ENCODE results near the gene SRGAP3.
"Not testable (repeated sequence)": the region's sequence is repeated elsewhere in the genome, so short reads cannot be mapped to it uniquely, and the experiment has no call there.

SRGAP3 gene
- total RNA-seq = 0.43 to 1.9 reads per million in 2 experiments

DNA sequence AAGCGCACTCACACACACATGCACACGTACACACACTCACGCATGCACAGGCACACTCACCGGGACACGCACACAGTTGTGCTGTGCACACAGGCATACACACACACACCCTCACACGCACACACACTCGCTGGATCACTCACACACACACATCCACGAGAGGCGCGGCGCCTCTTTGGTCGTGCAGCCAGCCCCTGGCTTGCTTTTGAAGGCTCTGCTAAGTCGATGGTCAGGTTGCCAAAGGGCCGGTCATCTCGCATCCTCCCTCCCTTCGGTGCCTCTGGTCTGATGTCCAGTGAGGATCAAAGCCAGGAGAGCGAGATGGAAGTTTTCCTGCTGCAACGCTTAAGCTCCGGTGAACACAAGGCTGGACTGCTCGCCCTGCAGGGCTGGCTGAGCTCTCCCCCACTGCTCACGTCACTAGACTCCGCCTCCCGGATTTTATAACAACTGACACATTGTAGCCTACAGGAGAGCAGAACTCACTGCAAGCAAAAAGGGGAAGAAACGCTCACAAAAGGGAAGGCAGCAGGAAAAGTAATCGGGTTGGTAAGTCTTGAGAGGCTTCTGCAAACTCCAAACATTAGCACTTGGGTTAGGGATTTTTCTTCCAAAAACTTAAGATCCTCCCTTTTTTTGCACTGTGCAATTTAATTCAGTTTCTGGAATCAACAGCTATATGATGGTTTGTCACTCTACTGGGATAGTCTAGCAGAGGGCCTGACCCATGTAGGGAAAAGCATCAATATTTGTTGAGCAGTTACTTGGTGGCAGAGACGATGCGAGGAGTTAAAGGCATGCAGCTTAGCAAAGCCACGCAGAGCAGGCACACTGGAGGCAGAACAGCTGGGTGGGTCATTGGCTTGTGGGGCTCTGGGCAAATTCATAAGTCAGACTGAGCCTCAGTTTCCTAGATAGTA is at the start of gene SRGAP3:
TSS of gene SRGAP3 (minus strand) at position 374 of the 920 bp plus-strand sequence. CDS start 695 bp downstream, outside the sequence.
- peak; percentile 66 for DNase-seq (ENCODE audit: low read depth)

DNA sequence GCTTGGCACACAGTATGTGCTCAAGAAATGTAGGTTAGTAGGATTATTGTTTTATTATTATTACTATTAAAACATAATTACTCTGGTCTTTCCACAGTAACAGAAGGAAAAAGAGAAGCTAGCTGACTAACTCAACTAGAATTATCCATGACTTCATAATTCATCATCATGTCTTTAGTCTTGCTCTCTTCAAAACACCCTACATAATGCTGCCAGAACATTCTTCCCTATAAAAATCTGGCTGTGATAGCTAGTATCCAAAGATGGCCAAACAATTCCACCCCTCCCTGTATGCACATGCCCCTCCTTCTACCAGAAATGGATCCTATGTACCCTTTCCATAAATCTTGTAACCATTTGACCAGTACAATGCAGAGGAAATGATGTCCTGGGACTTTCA is 48.8 kb upstream of the SRGAP3 start:
- no peak for DNase-seq (ENCODE audit: low read depth)

DNA sequence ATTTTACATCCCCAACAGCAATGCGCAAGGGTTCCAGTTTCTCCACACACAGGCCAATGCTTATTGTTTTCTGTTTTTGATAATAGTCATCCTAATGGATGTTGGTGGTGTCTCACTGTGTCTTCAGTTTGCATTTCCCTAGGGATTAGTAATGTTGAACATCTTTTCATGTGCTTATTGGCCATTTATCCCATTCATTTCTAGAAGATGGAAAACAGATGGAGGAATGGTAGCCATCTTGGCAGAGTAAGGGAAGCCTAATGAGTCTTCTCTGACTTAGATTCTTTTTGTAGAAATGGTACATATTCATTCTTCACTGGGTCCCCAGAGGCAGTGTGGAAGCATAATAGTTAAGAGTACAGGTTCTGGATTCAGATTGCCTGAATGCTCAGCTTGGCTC is 46.8 kb upstream of the SRGAP3 start:
- no peak for DNase-seq (ENCODE audit: low read depth)

DNA sequence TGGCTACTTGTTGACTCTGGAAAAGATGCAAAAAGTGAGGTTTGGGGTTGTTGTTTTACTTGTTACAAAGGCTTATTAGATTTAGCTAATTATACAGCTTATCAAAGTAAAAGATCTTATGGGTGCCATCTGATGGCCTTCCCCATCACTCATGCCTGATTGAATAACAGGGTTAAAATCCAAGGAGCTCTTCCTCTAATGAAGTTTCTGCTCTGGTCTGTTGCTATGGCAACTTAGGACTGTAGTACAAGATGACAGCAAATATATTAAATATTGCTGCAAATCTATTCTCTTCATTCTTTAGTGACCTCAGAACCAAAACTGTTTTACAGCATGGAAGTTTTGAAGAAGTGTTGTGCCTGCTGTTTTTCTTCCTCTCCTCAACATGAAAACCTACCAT is 45.6 kb upstream of the SRGAP3 start:
- no peak for DNase-seq (ENCODE audit: low read depth)

DNA sequence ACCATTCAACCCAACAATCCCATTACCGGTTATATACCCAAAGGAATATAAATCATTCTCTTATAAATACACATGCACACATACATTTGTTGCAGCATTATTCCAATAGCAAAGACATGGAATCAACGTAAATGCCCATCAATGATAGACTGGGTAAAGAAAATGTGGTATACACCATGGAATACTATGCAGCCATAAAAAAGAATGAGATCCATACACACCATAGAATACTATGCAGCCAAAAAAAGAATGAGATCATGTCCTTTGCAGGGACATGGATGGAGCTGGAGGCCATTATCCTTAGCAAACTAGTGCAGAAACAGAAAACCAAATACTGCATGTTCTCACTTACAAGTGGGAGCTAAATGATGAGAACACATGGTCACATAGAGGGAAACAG is 44.5 kb upstream of the SRGAP3 start:
- not testable (repeated sequence) for DNase-seq (ENCODE audit: low read depth)

DNA sequence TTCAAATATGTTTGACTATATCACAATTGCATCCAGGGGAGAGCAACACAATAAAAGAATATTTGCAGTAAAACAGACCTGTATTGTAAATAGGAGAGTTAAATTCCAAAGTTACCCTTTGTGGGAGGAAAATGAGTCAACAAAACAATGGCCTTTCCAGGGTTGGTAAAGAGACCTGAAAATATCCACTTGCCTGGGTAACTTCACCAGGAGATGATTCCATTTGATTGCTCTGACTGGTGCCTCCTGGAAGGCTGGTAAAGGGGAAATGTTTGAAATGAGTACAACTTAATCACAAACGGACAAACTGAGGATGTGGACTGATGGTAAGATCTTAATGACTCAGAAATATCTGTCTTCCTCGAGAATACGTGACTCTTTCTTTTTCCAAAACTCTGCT is 43.6 kb upstream of the SRGAP3 start:
- DNase-seq (ENCODE audit: low read depth) = no peak

DNA sequence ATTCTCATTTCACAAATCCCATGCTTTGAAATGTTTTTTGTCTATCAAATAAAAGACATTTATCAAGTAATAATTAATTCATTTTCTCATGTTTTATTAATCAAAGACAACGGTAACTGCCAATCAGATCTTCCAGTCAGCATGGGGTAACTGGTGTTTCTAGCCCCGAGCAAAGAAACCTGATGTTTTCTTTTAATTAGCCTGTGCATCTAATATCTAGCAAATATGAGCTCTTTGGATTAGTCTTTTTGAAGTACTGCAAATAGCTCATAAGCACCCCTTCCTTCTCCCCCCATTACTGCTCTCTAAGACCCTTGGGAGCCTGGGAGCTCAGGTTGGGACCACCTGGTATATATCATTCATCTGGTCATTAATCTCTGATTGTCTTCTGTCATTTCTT is 43.1 kb upstream of the SRGAP3 start:
- DNase-seq (ENCODE audit: low read depth) = no peak

DNA sequence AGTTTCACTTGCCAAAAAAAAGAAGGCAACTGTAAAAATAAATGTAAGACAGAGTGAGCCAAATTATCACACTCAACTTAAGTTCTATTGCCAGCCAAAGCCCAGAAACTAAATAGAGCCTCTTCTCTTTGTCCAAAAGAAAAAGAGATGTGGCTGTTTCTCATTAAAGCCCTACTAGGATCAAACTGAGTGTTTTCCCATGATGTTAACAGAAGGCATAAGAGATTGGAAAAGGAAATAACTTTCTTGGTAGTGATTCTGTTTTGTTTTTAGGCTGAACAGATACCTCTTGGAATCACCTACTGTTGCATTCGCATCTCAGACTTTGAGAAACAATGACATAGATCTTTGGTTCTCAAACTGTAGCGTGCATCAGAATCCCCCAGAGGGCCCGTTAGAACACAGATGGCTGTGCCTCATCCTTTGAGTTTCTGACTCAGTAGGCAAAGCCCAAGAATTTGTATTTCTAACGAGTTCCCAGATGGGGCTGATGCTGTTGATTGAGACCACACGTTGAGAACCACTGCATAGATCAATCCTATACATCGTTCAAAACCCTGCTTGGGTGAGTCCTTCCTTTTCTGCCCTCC is 42.5 kb upstream of the SRGAP3 start:
- no peak for DNase-seq (ENCODE audit: low read depth)

DNA sequence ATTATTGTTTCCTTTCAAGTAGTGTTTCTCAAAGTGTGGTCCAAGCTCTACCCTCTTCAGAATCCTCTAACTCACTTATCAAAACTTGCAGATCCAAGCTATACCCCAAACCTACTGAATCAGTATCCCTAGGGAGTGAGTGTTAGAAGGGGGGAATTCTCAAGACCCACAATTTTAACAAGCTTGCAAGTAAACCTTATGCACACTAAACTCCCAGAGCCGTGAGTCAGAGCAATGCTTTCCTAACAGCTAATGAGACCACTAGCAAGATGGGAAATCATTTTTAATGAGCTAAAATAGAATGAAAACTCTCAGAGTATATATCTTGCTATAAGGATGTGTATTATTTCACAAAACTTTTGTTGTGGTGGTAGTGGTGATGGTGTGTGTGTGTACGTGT is 41.1 kb upstream of the SRGAP3 start:
- DNase-seq (ENCODE audit: low read depth) = no peak

DNA sequence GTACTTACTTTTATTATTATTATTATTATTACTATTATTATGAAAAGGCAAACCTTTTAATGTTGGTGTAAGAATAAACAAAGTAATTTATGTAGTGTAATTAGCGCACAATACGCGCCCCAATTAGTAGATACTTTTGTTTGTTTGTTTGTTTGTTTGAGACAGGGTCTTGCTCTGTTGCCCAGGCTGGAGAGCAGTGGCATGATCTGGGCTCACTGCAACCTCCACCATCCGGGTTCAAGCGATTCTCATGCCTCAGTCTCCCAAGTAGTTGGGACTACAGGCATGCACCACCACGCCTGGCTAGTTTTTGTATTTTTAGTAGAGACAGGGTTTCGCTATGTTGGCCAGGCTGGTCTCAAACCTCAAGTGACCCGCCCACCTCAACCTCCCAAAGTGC is 32.1 kb upstream of the SRGAP3 start:
- not testable (repeated sequence) for DNase-seq (ENCODE audit: low read depth)

DNA sequence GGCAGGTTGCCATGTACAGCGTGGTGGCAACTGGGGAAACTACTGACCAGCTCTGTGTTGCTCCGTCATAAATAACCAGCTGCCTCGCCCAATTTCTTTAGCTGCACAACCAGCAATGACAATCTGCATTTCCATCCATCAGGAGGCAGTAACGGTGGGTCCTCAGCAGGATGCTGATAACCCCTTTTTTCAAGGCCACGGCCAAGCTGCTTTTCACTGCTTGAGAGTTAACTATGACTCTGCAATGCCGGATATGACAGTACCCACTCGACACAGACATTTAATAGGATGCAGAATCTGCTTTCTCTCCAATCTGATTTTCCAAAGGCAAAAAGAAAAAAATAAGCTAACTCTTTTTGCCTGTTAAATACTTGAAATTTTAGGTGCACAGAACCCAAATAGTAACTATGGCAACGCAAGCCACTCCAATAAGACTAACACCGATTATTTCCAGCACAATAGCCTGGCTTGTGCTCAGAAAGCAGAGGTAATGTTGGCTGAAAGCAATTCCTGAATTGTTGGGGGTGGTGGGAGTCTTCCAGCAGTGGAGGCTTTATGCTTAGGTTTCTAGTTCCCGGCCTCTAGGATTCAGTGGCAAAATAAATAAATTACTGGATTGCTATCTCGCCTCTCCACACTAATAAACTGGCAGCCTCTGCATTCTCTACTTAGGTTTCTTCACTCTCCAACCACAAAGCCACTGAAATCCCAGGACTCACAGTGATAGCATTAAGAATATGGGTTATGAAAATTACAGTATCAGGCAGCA is 31.2 kb upstream of the SRGAP3 start:
- no peak for DNase-seq (ENCODE audit: low read depth)

DNA sequence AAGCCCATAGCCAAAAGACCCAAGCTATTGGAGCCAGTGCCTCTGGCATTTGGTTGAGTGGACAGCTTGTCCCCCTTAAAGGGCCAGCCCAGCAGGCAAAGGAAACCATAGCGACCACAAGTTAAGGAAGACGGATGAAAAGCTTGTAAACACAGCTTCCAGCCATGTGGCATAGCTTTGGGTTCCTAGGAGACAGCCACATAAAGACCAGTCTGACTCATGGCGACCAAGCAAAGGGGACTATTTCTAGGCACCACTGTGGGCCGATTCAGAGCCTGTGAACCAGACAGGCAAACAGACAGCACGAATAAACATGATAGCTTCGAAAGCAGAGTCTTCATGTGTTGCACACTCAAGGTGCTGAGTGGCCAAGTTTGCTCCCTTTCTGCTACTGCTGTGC is 30.5 kb upstream of the SRGAP3 start:
- no peak for DNase-seq (ENCODE audit: low read depth)

DNA sequence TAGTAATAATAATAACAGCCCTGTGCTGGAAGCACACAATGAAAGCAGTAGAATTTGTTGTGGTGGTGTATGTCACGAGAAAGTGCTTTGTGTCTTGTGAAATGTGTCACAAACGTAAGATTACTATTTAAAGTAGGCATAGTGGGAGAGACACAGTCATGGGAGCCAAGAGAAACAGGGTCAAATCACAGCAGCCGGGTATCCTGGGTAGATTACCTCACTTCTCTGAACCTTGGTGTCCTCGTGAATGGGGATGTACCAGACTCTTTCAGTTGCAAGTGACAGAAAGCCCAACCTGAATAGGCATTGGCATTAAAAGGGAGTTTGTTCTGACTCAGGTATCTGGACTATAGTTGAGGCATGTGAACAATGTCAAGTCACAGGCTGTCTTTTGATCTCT is 29.1 kb upstream of the SRGAP3 start:
- no peak for DNase-seq (ENCODE audit: low read depth)

DNA sequence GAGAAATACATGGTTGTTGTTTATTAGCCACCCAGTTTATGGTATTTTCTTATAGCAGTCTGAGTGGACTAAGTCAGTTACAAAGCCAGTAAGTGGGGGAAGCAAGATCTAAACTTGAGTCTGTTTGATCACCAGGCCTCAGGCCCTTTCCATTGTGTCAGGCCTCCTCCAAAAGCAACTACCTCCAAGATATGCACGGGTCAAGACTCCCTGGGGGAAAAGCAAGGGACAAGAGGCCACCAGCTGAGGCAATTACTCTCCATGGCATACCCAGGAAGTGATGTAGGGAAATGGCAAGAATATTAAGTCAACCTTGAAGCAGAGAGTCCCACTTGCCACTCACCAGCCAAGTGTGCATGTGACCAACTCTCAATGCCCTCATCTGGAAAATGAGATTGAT is 28.6 kb upstream of the SRGAP3 start:
- DNase-seq (ENCODE audit: low read depth) = no peak

DNA sequence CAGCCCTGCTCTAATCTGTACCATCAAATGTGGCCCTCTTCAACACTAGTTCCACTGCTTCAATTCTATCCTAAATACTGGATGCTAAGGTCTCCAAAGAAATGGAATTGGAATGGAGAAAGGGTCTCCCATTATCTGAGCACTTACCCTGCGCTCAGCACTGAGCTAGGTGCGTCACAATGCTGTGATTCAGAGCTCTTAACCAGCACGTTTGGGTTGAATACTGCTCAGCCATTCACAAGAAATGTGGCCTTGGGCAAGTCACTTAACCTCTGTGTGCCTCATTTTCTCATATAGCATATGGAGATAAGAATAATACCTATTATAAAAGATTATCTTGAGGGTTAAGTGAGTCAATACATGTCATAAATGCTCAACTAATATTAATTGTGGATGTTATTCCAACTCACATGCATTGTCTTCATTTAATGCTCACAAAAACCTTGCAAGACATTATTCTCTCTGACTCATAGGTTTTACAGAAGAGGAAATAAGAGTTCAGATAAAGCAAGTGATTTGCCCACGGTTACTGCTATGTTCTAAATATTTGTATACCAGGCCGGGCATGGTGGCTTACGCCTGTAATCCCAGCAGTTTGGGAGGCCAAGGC is 27.4 kb upstream of the SRGAP3 start:
- DNase-seq (ENCODE audit: low read depth) = no peak

DNA sequence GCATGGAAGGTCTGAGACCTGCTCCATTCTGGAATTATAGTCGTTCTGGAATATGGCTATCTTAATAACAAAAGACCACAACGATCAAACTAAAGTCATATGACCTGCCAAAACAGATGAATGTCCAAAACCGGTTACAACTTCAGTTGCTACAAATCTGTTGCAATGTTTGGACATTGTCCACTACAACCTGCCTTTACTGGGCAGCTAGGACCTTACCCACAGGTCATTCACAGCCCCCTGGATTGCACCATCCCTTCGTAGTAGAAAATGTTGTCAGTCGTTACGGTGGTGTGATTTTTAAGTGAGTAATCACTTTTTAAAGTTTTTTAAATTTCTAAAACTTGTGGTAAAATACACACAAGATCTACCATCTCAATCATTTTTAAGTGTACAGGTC is 22.5 kb upstream of the SRGAP3 start:
- no peak for DNase-seq (ENCODE audit: low read depth)

DNA sequence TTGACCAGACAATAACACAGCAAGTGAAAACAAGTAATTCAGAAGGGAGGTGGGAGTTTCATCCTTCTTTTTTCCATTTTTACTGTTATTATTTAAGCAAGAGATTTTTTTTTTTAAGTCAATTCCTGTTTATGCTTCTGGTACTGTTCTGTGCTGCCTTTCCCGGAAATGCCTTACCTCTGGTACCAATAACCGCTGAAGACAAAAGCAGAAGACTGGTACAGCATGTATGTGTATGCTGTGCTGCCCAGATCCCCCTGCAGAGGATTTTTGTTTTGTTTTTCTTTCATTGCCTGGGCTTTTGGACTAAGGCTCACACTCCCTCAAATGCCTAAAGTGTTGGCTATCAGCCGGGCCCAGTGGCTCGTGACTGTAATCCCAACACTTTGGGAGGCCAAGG is 21.3 kb upstream of the SRGAP3 start:
- no peak for DNase-seq (ENCODE audit: low read depth)

DNA sequence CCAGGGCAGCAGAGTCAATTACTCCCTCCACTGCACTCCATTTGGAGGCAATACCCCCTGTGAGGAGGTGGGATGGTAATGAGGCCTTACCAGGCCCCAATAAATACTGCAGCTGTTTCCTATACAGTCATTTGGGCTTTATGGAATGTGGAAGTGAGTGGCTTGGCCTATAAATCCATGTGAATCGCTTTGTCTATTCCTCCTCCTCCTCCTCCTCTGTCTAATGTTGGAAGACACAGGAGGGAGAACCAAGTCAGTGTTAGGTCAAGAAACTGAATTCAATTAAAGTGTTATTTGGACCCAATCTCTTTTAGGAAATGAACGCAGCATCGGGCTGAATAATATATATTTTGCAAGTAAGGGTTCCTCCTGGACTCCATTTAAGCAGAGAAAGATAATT is 17.3 kb upstream of the SRGAP3 start:
- no peak for DNase-seq (ENCODE audit: low read depth)

DNA sequence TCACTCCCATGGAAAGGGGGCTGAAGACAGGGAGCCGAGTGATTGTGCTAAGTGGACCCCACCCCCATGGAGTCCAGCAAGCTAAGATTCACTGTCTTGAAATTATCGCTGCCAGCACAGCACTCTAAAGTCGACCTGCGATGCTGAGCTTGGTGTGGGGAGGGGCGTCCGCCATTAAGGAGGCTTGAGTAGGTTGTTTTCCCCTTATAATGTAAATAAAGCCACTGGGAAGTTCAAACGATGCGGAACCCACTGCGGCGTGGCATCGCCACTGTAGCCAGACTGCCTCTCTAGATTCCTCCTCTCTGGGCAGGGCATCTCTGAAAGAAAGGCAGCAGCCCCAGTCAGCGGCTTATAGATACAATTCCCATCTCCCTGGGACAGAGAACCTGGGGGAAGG is 10.9 kb upstream of the SRGAP3 start:
- DNase-seq (ENCODE audit: low read depth) = no peak

DNA sequence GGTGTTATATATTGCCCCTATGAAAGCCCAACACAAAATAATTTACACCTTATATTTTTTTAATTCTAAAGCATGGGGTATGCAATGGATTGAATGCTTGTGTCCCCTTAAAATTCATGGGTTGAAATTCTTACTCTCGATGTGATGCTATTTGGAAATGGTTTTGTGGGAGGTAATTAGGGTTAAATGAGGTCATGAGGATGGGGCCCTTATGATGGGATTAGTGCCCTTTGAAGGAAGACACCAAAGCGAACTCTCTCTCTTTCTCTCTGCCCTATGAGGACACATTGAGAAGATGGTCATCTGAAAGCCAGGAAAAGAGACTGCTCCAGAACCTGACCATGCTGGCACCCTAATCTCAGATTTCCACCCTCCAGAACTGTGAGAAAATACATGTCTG is 7.6 kb upstream of the SRGAP3 start:
- no peak for DNase-seq (ENCODE audit: low read depth)

DNA sequence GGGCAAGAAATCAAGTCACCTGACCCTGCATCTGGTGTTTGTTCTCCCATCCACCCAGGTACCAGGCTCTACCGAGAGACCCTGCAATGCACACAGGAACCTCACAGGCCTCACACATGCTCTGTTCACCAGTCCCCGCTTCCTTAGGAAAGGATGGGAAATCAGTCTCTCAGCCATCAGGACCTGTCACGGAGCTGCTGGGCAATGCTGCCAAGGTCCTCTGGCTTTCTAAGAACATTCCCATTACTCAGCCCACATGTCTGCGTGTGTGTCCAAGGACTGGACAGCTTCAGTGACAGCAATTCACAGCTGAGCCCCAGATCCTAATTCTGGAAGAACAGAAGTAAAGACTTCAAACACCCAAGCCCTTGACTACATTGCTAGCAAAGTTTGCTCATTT is 6.5 kb upstream of the SRGAP3 start:
- no peak for DNase-seq (ENCODE audit: low read depth)

DNA sequence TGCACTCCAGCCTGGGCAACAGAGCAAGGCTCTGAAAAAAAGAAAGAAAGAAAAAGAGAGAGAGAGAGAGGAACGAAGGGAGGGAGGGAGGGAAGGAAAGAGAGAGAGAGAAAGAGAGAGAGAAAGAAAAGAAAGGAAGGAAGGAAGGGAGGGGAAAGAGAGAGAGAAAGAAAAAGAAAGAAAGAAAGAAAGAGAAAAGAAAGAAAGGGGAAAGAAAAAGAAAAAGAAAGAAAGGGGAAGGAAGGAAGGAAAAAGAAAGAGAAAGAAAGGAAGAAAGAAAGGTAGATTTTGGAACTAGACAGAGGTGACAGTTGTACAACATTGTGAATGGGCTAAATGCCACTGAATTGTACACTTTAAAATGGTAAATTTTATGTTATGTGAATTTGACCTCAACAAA is 5.3 kb upstream of the SRGAP3 start:
- DNase-seq (ENCODE audit: low read depth) = no peak

All from T follicular helper cell (primary cell).